ENCODE results near the gene CARD10. TPM values are rescaled to one million over a fixed set of nuclear protein-coding genes. Genes with fewer than 3 reads are reported as not detected.

CARD10 gene
- total RNA-seq, 3 donors from 2014 or later (not counting 1 experiment from before 2014, with no cell fraction given): 0.09 to 0.16 (median 0.10) TPM

GRCh38 chr22:37461961-37462360 is 57.3 kb downstream of the CARD10 start:
- H3K9me3 ChIP-seq (ENCODE audit: control insufficient read depth, insufficient read depth, low read length): no peaks in the 10 kb centered on the region
- peaks cover 15% of the 10 kb centered on the region for H3K36me3 ChIP-seq (ENCODE audit: control insufficient read depth, insufficient read depth, low read length)
- ATAC-seq (no peak), DNase-seq (no peak)
- no peak overlapping the region for H3K4me3 ChIP-seq (ENCODE audit: low read length)
- intact Hi-C loops (cut with micrococcal nuclease): no loop called here
- Mint-ChIP-seq H3K4me1 (peaks cover 5 to 16% of the 10 kb centered on the region in 2 donors), H3K4me3 (no peak overlapping the region), H3K9me3 (no peaks in the 10 kb centered on the region), H3K27ac (no peak overlapping the region), H3K36me3 (no peaks in the 10 kb centered on the region), H3K27me3 (ENCODE audit: low read depth in 2 of 2) (no peaks in the 10 kb centered on the region)
- WGBS (ENCODE audit: insufficient coverage): 61% methylated on average over 6 of the region's 6 CpGs
- TF ChIP-seq CTCF (IDR thresholded peaks at IDR 0.05): no peak
- no peak overlapping the region for H3K27ac ChIP-seq (ENCODE audit: low read length)
- H3K27me3 ChIP-seq (ENCODE audit: control insufficient read depth, insufficient read depth, low read length): no peaks in the 10 kb centered on the region
- H3K4me1 ChIP-seq (ENCODE audit: control insufficient read depth, insufficient read depth, low read length): no peaks in the 10 kb centered on the region

- Mint-ChIP-seq H3K36me3 (no peaks in the 10 kb centered on the region), H3K27ac (no peak overlapping the region), H3K4me3 (no peak overlapping the region), H3K9me3 (no peaks in the 10 kb centered on the region), H3K4me1 (peaks cover 5 to 12% of the 10 kb centered on the region in 2 donors), H3K27me3 (ENCODE audit: low read depth in 2 of 2) (no peaks in the 10 kb centered on the region)
- DNase-seq: no peak
- TF ChIP-seq CTCF (IDR thresholded peaks at IDR 0.05): no peak
- Histone ChIP-seq H3K27me3 (ENCODE audit: control insufficient read depth, insufficient read depth, low read length) (no peaks in the 10 kb centered on the region), H3K27ac (ENCODE audit: low read length) (no peak overlapping the region), H3K9me3 (ENCODE audit: control insufficient read depth, insufficient read depth, low read length) (no peaks in the 10 kb centered on the region), H3K36me3 (ENCODE audit: control insufficient read depth, insufficient read depth, low read length) (peaks cover 6% of the 10 kb centered on the region), H3K4me3 (ENCODE audit: low read length) (no peak overlapping the region), H3K4me1 (ENCODE audit: control insufficient read depth, insufficient read depth, low read length) (no peaks in the 10 kb centered on the region)
- intact Hi-C loops (cut with micrococcal nuclease): no loop called here
- no peak for ATAC-seq
- WGBS (ENCODE audit: insufficient coverage): 97% methylated on average over 3 of the region's 3 CpGs
These were observed 58.5 kb downstream of the CARD10 start for GRCh38 chr22:37460684-37461083.

GRCh38 chr22:37459206-37459605 is 60.0 kb downstream of the CARD10 start:
- DNase-seq (no peak), ATAC-seq (no peak)
- Histone ChIP-seq H3K27ac (ENCODE audit: low read length) (no peak overlapping the region), H3K36me3 (ENCODE audit: control insufficient read depth, insufficient read depth, low read length) (no peaks in the 10 kb centered on the region), H3K9me3 (ENCODE audit: control insufficient read depth, insufficient read depth, low read length) (no peaks in the 10 kb centered on the region), H3K27me3 (ENCODE audit: control insufficient read depth, insufficient read depth, low read length) (no peaks in the 10 kb centered on the region), H3K4me1 (ENCODE audit: control insufficient read depth, insufficient read depth, low read length) (no peaks in the 10 kb centered on the region), H3K4me3 (ENCODE audit: low read length) (no peak overlapping the region)
- no peaks in the 10 kb centered on the region for H3K36me3 Mint-ChIP-seq
- no peak for TF ChIP-seq CTCF (IDR thresholded peaks at IDR 0.05)
- no peaks in the 10 kb centered on the region for H3K9me3 Mint-ChIP-seq
- H3K27me3 Mint-ChIP-seq (ENCODE audit: low read depth in 2 of 2): no peaks in the 10 kb centered on the region
- intact Hi-C loops (cut with micrococcal nuclease): no loop called here
- peaks cover 5 to 21% of the 10 kb centered on the region in 2 donors for H3K4me1 Mint-ChIP-seq
- no peak overlapping the region for H3K4me3 Mint-ChIP-seq
- WGBS (ENCODE audit: insufficient coverage): 98% methylated on average over 8 of the region's 9 CpGs
- H3K27ac Mint-ChIP-seq: no peak overlapping the region

All from natural killer cell (primary cell).